Measurements from ENCODE around the gene KRTAP4-8.
"Not testable (repeated sequence)": the region's sequence is repeated elsewhere in the genome, so short reads cannot be mapped to it uniquely, and the experiment has no call there.

KRTAP4-8 gene

GRCh38 chr17:41107941-41108450, 10.1 kb upstream of the KRTAP4-8 start:
- no peak for DNase-seq

- not testable (repeated sequence) for DNase-seq
Measured at GRCh38 chr17:41105347-41105746, 7.4 kb upstream of the KRTAP4-8 start, which contains the start of gene KRTAP4-9. Gene KRTAP4-9 (plus strand): TSS chr17:41105389. CDS start chr17:41105389, 0 bp downstream.

DNA sequence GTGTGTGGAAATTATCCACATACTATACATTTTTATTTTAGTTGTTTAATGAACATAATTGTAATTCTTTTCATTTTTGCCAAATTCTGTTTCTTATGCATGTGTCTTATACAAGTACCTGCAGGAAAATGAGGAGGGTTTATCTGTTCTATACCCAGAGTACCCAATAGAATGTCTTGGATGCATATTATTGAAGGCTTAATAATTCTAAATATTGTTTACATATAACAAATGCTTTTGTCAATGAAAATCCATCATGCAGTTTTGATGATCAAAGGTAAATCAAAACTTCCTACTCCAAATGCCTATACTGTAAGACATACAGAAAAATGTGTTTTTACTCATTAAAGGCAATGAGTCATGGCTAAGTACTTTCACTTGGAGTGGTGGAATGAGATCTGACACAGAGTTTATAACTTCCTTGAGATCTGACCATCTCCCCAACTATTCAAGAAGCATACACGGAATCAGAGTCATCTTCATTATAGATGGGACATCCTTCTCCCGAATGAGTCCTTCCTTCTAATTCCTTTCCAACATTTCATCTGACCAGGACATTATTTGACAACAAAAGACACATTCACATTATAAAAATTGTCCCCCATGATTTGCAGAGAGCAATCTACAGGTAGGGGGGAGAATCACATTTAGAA, 6.6 kb upstream of the KRTAP4-8 start:
- peak; percentile 87 for DNase-seq

DNA sequence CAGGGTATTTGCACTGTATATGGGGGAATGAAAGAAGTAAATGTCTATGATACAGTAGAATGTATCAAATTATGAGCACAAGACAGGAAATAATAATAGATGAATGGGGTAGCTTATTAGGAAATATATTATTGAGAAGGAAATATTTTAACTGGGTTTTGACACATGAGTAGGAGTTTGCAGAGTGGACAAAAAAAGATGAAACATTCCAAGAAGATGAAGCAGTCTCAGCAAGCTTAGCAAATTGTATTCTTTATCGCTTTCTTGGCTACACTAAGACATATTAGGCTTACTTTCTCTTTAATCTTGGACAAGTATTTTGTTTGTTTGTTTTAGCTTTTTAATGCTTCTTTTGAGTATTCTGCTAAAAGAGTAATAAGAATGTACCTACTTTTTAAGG, 6.0 kb upstream of the KRTAP4-8 start:
- DNase-seq, result no peak

- no peak for DNase-seq
Measured at GRCh38 chr17:41101586-41102259, 3.8 kb upstream of the KRTAP4-8 start, which contains the start of gene KRTAP4-16. Gene KRTAP4-16 (minus strand): TSS chr17:41102209. CDS start chr17:41102209, 0 bp downstream.

DNA sequence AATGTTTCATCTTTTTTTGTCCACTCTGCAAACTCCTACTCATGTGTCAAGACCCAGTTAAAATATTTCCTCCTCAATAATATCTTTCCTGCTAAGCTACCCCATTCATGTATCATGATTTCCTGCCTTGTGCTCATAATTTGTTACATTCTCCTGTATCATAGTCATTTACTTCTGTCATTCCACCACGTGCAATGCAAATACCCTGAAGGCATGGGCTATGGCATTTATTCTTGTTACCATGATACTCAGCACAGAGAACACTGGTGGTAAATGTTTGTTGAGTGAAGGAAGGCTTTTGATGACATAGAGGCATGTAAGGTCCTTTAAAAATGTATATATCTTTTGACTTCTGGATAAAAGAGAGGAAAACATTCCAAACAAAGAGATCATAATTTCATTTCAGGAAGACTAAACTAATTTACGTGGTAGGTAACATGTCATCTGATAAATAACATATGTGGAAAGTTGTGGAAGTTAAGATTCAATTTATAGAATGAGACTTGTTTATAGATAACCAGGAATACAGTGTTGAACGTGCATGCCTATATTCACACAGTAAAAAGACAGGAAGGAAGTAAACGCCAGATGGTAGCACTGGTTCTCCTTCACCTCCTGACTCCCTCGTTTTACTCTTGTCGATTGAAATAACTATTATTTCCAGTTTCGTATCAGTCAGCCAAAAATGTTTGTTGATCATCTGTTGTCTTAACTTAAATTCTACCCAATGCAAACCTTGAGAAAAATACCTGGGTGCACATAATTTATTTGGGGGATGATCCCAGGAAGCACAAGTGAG, 1.9 kb upstream of the KRTAP4-8 start:
- peak; percentile 91 for DNase-seq

DNA sequence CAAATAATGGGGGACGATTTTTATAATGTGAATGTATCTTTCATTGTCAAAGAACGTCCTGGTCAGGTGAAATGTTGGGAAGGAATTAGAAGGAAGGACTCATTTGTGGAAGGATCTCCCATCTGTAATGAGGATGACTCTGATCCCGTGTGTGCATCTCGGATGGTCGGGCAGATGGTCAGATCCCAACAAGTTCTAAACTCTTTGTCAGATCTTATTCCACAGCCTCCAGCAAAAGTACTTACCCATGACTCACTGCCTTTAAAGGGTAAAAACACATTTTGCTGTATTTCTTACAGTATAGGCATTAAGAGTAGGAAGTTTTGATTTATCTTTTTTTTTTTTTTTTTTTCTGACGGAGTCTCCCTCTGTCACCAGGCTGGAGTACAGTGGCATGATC, 539 bp upstream of the KRTAP4-8 start:
- DNase-seq, result peak; percentile 65

GRCh38 chr17:41096055-41096454, 1.9 kb downstream of the KRTAP4-8 start:
- DNase-seq, result no peak

DNA sequence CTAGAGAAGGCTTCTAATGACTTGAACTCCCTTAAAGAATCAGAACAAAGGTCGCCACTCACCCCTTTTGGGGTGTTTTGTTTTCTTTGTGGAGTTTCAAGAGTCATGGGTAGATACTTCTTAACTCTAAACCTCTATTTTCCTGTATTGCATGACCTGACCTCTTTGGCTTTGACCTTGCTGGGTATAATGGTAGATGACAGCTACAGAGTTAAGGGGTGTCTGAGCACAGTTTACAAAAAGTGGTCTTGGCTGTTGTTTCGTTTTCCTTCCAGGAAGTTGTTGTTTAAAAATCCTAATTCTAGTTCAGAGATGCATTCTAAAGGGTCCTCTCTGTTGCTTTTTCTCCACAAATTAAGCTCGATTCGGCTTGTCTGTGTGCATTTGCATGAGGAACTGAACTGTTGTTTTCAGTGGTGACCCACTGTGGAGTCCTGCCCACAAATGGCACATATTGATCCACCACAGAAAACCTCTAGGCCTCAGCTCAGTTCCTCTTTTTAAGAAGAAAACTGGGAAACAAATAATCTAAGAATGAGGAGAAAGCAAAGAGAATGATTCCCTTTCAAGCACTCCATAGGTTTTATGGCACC, 9.1 kb downstream of the KRTAP4-8 start:
- not testable (repeated sequence) for DNase-seq

DNA sequence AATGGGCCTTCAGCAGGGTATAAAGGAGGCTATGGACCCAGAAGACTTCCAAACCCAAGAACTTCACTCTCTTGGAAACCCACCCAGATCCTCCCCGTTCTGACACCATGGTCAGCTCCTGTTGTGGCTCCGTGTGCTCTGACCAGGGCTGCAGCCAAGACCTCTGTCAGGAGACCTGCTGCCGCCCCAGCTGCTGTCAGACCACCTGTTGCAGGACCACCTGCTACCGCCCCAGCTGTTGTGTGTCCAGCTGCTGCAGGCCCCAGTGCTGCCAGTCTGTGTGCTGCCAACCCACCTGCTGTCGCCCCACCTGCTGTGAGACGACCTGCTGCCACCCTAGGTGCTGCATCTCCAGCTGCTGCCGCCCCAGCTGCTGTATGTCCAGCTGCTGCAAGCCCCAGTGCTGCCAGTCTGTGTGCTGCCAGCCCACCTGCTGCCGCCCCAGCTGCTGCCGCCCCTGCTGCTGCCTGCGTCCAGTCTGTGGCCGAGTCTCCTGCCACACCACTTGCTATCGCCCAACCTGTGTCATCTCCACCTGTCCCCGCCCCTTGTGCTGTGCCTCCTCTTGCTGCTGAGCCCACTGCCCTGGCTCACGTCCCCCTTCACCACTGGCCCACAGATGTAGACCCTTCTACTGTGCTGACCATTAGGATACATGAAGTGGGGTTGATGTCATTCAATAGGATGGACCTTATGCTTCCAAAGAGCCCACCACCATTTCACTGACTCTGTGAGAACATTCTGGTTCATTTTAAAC, 13.7 kb downstream of the KRTAP4-8 start, which contains the start of gene KRTAP4-7:
Gene KRTAP4-7 (plus strand): TSS at position 51 of the 757 bp plus-strand sequence. CDS start 57 bp downstream, at position 108.
- DNase-seq, result not testable (repeated sequence)

GRCh38 chr17:41083427-41083826, 14.5 kb downstream of the KRTAP4-8 start:
- DNase-seq, result peak; percentile 82

- DNase-seq, result peak; percentile 43
Measured at GRCh38 chr17:41082626-41083025, 15.3 kb downstream of the KRTAP4-8 start.

- no peak for DNase-seq
Measured at GRCh38 chr17:41076788-41077187, 21.2 kb downstream of the KRTAP4-8 start.

- DNase-seq, result no peak
Measured at GRCh38 chr17:41073676-41074075, 24.3 kb downstream of the KRTAP4-8 start.

- no peak for DNase-seq
Measured at GRCh38 chr17:41071606-41072360, 26.2 kb downstream of the KRTAP4-8 start.

DNA sequence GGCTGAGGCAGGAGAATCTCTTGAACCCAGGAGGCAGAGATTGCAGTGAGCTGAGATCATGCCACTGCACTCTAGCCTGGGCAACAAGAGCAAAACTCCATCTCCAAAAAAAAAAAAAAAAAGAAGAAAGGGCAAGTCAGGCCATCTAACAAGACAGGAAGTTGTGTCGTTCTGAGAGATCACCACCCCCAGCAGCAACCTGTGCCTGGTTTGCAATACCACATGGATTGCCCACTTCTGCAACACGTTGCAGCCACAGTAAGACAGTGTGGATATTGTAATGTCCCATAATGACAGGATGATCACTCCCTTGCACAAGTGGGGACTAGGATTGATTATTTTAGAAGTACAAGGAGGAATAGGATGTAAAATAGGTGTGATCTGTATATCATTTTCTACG, 28.9 kb downstream of the KRTAP4-8 start:
- DNase-seq, result no peak

DNA sequence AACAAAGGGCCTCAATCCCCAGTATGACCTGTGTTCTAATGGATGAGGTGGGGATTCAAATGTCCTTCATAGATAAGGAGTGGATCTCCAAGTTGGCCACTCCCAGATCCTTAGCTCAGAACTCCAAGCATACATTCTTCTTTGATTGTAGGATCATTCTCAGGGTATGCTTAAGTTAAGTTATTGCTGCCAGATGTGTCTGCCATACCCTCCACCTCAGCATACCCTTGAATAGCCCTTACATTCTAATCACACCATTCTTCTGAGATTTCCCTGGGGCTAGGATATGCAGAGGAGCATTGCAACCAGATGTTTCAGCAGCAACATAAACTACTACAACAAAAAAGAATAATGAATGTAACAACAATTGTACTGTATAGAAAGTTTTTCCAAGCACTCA, 30.7 kb downstream of the KRTAP4-8 start:
- DNase-seq, result peak; percentile 78

DNA sequence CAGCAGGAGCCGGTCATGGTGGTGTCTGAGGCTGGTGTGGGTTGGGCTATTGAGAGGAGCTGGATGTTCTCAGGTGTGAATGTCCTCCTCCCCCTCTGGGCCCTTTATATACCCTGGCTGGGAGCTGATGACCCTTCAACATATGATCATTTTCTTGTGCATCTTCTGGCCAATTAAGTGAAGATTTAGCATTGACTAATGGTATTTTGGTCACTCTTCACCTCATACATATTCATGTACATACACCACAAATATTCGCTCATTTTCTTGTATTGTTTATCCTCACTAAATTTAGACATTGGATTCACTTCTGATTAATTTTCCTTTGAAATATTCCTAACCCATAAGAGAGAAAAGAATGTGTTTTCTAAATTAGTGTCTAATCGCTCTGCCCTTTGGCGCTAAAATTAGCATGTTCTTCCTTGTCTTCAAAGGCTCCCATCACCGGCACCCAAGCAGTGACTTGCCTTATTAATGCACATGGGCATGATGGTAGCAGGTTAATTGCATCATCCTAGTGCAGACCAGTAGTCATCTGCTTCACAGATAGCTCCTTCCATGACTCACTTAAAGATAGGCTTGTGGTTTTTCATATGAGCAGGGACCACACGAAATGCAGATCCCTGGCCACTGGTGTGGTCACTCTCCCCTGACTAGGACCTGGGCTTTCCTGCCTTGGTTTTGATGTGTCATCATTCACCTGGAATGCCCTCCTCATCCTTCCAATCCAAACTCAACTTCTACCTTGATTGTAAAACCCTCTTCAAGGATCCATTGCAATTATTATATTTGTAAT, 31.9 kb downstream of the KRTAP4-8 start, which contains the start of gene KRTAP2-4:
Gene KRTAP2-4 (minus strand): TSS at position 51 of the 796 bp plus-strand sequence. CDS start 34 bp downstream, at position 17.
- DNase-seq, result peak; percentile 91

GRCh38 chr17:41065016-41065689, 32.8 kb downstream of the KRTAP4-8 start:
- not testable (repeated sequence) for DNase-seq

Data from fibroblast of skin of right quadriceps (primary cell).